IMR-90 (cell line): Measurements from ENCODE around the gene ENDOU. TPM values are rescaled to one million over a fixed set of nuclear protein-coding genes. Genes with fewer than 3 reads are reported as not detected.

Source experiments
- ATAC-seq: fragments of 200-7000 bp; cut with Tn5 transposase; 2 replicates; pipeline ENCODE4 v1.9.1; 2020; ENCODE audit warnings: low read depth, mild to moderate bottlenecking, moderate library complexity
- BruUV-seq: library from RNA; stranded (reverse); fragments of 400-500 nt; replicated peaks from 2 replicates; lab custom pipeline; 2021; lab: Mats Ljungman, UMichigan
- CTCF ChIA-PET: fragments of 300-600 bp; formaldehyde crosslinking; extraction: SDS; loops from one replicate; lab custom pipeline; 2021; ENCODE audit warnings: antibody characterized with exemption; lab: Yijun Ruan, JAX
- POLR2A ChIA-PET: fragments of 300-600 bp; sonication (Branson Sonifier 250); formaldehyde crosslinking; loops from one replicate; lab custom pipeline; 2022; ENCODE audit warnings: antibody characterized with exemption; ENCODE audit not compliant: unreplicated experiment; lab: Charles Lee
- DNase-seq: peaks from one replicate; pipeline ENCODE4 v3.0.0; 2013
- H2AFZ ChIP-seq: replicated peaks from 2 replicates; pipeline ENCODE3; 2013; ENCODE audit warnings: low read length, mild to moderate bottlenecking; ENCODE audit not compliant: poor library complexity
- H2AK5ac ChIP-seq: 2 replicates; pipeline ENCODE4 v1.6.1; 2013; ENCODE audit warnings: low read depth, low read length, inconsistent platforms
- H2AK9ac ChIP-seq: replicated peaks from 2 replicates; pipeline ENCODE3; 2013; ENCODE audit warnings: mild to moderate bottlenecking, low read depth, low read length, moderate library complexity; ENCODE audit not compliant: poor library complexity
- H2BK120ac ChIP-seq: 2 replicates; pipeline ENCODE4 v1.6.1; 2013; ENCODE audit warnings: low read depth, low read length, inconsistent platforms
- H2BK15ac ChIP-seq: 3 replicates; pipeline ENCODE4 v1.6.1; 2013; ENCODE audit warnings: low read depth, low read length, inconsistent platforms
- H2BK20ac ChIP-seq: 2 replicates; pipeline ENCODE4 v1.6.1; 2013; ENCODE audit warnings: low read depth, mild to moderate bottlenecking, inconsistent platforms, low read length, moderate library complexity
- H2BK5ac ChIP-seq: 2 replicates; pipeline ENCODE4 v1.6.1; 2013; ENCODE audit warnings: mild to moderate bottlenecking, low read depth, low read length, inconsistent platforms; ENCODE audit not compliant: poor library complexity, severe bottlenecking
- H3K14ac ChIP-seq: replicated peaks from 2 replicates; pipeline ENCODE4 v1.6.1; 2013; ENCODE audit warnings: low read depth, low read length, inconsistent platforms
- H3K18ac ChIP-seq: 2 replicates; pipeline ENCODE4 v1.6.1; 2013; ENCODE audit warnings: low read depth, low read length, control low read depth
- H3K23ac ChIP-seq: 2 replicates; pipeline ENCODE4 v1.6.1; 2013; ENCODE audit warnings: low read depth, low read length, inconsistent platforms
- H3K27ac ChIP-seq: 2 replicates; pipeline ENCODE4 v1.5.1; 2013; ENCODE audit warnings: mild to moderate bottlenecking, control low read depth, low read length; ENCODE audit not compliant: insufficient read depth
- H3K27me3 ChIP-seq: 2 replicates; pipeline ENCODE4 v1.6.1; 2013; ENCODE audit warnings: low read length; ENCODE audit not compliant: control insufficient read depth, insufficient read depth
- H3K36me3 ChIP-seq: 2 replicates; pipeline ENCODE4 v1.6.1; 2013; ENCODE audit warnings: low read length, mixed read lengths; ENCODE audit not compliant: control insufficient read depth, insufficient read depth
- H3K4ac ChIP-seq: 2 replicates; pipeline ENCODE4 v1.6.1; 2013; ENCODE audit warnings: low read depth, low read length, inconsistent platforms
- H3K4me1 ChIP-seq: 2 replicates; pipeline ENCODE4 v1.6.1; 2013; ENCODE audit warnings: low read length, mixed read lengths; ENCODE audit not compliant: control insufficient read depth, insufficient read depth
- H3K4me2 ChIP-seq: 2 replicates; pipeline ENCODE4 v1.6.1; 2013; ENCODE audit warnings: low read depth, mild to moderate bottlenecking, control low read depth, low read length, moderate library complexity
- H3K4me3 ChIP-seq: 2 replicates; pipeline ENCODE4 v1.5.1; 2013; ENCODE audit warnings: low read depth, mild to moderate bottlenecking, control low read depth, low read length, moderate library complexity; ENCODE audit not compliant: insufficient read depth
- H3K56ac ChIP-seq: 2 replicates; pipeline ENCODE4 v1.6.1; 2013; ENCODE audit warnings: low read length, inconsistent platforms; ENCODE audit not compliant: insufficient read depth; ENCODE audit errors: extremely low read depth
- H3K79me1 ChIP-seq, 2 experiments: 2 replicates each; pipeline ENCODE4 v1.6.1; 2013; ENCODE audit warnings: low read length in 2 of 2, inconsistent platforms in 1 of 2, low read depth in 1 of 2
- H3K9ac ChIP-seq: 2 replicates; pipeline ENCODE4 v1.6.1; 2013; ENCODE audit warnings: low read depth, low read length, control low read depth
- H3K9me1 ChIP-seq: 2 replicates; pipeline ENCODE4 v1.6.1; 2013; ENCODE audit warnings: low read length, inconsistent platforms; ENCODE audit not compliant: insufficient read depth
- H3K9me3 ChIP-seq: 2 replicates; pipeline ENCODE4 v1.6.1; 2013; ENCODE audit warnings: low read length; ENCODE audit not compliant: control insufficient read depth, insufficient read depth
- H4K20me1 ChIP-seq: 2 replicates; pipeline ENCODE4 v1.6.1; 2013; ENCODE audit warnings: low read length, inconsistent platforms; ENCODE audit not compliant: insufficient read depth
- H4K5ac ChIP-seq: 2 replicates; pipeline ENCODE4 v1.6.1; 2013; ENCODE audit warnings: mild to moderate bottlenecking, low read depth, low read length, control low read depth
- H4K8ac ChIP-seq, 2 experiments: 2 replicates each; pipeline ENCODE4 v1.6.1; 2013; ENCODE audit warnings: low read depth in 2 of 2, low read length in 2 of 2, control low read depth in 1 of 2, inconsistent platforms in 1 of 2
- H4K91ac ChIP-seq: 2 replicates; pipeline ENCODE4 v1.6.1; 2013; ENCODE audit warnings: low read depth, low read length, inconsistent platforms; ENCODE audit not compliant: insufficient read depth
- BHLHE40 ChIP-seq: fragments of 150-350 bp; IDR thresholded peaks from 2 replicates; pipeline ENCODE4 v1.6.1; 2016; ENCODE audit warnings: mild to moderate bottlenecking, low read depth, low read length
- CEBPB ChIP-seq: IDR thresholded peaks from 2 replicates; pipeline ENCODE4 v1.6.1; 2012; ENCODE audit warnings: low read depth, low read length, improper control_type of control experiment
- CHD1 ChIP-seq: IDR thresholded peaks from 2 replicates; pipeline ENCODE4 v1.6.1; 2012; ENCODE audit warnings: low read depth, low read length, improper control_type of control experiment
- FOS ChIP-seq: fragments of 150-350 bp; IDR thresholded peaks from 2 replicates; pipeline ENCODE4 v1.6.1; 2016; ENCODE audit warnings: low read depth, low read length
- MAFK ChIP-seq: IDR thresholded peaks from 2 replicates; pipeline ENCODE4 v1.6.1; 2012; ENCODE audit warnings: low read depth, low read length, improper control_type of control experiment
- MAZ ChIP-seq: IDR thresholded peaks from 2 replicates; pipeline ENCODE4 v1.6.1; 2012; ENCODE audit warnings: low read depth, mild to moderate bottlenecking, low read length, improper control_type of control experiment, moderate library complexity, borderline replicate concordance
- MXI1 ChIP-seq: IDR thresholded peaks from 2 replicates; pipeline ENCODE4 v1.6.1; 2012; ENCODE audit warnings: low read depth, mild to moderate bottlenecking, low read length, moderate library complexity, borderline replicate concordance
- NFE2L2 ChIP-seq: fragments of 150-350 bp; IDR thresholded peaks from 2 replicates; pipeline ENCODE4 v1.6.1; 2016; ENCODE audit warnings: low read depth, mild to moderate bottlenecking, low read length
- POLR2A ChIP-seq: IDR thresholded peaks from 2 replicates; pipeline ENCODE4 v1.6.1; 2012; ENCODE audit warnings: mild to moderate bottlenecking, low read depth, low read length
- RAD21 ChIP-seq: IDR thresholded peaks from 2 replicates; pipeline ENCODE4 v1.6.1; 2012; ENCODE audit warnings: low read length, improper control_type of control experiment
- RCOR1 ChIP-seq: IDR thresholded peaks from 2 replicates; pipeline ENCODE4 v1.6.1; 2012; ENCODE audit warnings: mild to moderate bottlenecking, low read length, improper control_type of control experiment; ENCODE audit not compliant: insufficient replicate concordance
- RFX5 ChIP-seq: IDR thresholded peaks from 2 replicates; pipeline ENCODE4 v1.8.0; 2012; ENCODE audit warnings: low read depth, mild to moderate bottlenecking, low read length, moderate library complexity
- SMC3 ChIP-seq: fragments of 150-350 bp; IDR thresholded peaks from 2 replicates; pipeline ENCODE4 v1.6.1; 2016; ENCODE audit warnings: low read depth, mild to moderate bottlenecking, antibody characterized with exemption, low read length, moderate library complexity
- WGBS, 2 experiments: methylation state at CpG; one replicate each; pipeline versions ENCODE4 v1.1.5 to v1.1.7; 2013; ENCODE audit warnings: missing lambda C conversion rate in 2 of 2; ENCODE audit not compliant: insufficient read length in 1 of 2; ENCODE audit errors: extremely low coverage in 2 of 2; 5-methylcytosine and 5-hydroxymethylcytosine counted together
- dilution Hi-C: fragments of 300-500 bp; cut with HindIII; formaldehyde crosslinking; loops from one replicate; pipeline ENCODE4 v1.14.3; 2018; ENCODE audit warnings: low sequenced_read_pairs; ENCODE audit not compliant: unreplicated experiment
- in situ Hi-C: fragments of 300-500 bp; cut with MboI; formaldehyde crosslinking; loops from 3 replicates; pipeline ENCODE4 v1.14.3; 2019; ENCODE audit warnings: low sequenced_read_pairs, inconsistent platforms, mixed read lengths
- intact Hi-C: fragments of 100-400 bp; cut with micrococcal nuclease; formaldehyde crosslinking; loops from 2 replicates; pipeline ENCODE4 v1.10.0; 2022
- polyA plus RNA-seq, 3 experiments: library from polyadenylated mRNA; depleted of rRNA; stranded (reverse); fragments of >200 nt; gene quantifications; 2 replicates each; pipeline ENCODE4 v1.2.3, GENCODE V29; 2012; ENCODE audit warnings: low replicate concordance in 1 of 3
- total RNA-seq: library from RNA; depleted of rRNA; stranded (reverse); fragments of >200 nt; gene quantifications from 2 replicates; pipeline ENCODE4 v1.2.3, GENCODE V29; 2012
- TF ChIP-seq, protein P1 (sequence below): conservative IDR thresholded peaks from 2 replicates; pipeline ENCODE4 v1.5.1; 2012; ENCODE audit warnings: mild to moderate bottlenecking, low read depth, low read length, improper control_type of control experiment
- TF ChIP-seq, protein P2 (sequence below): fragments of 150-350 bp; IDR thresholded peaks from 2 replicates; pipeline ENCODE4 v1.6.1; 2016; ENCODE audit warnings: low read depth, mild to moderate bottlenecking, low read length, moderate library complexity, borderline replicate concordance
- TF ChIP-seq, protein P3 (sequence below): fragments of 150-350 bp; IDR thresholded peaks from 2 replicates; pipeline ENCODE4 v1.6.1; 2017; ENCODE audit warnings: mild to moderate bottlenecking, antibody characterized with exemption, low read length, low read depth

Gene ENDOU
- total and polyA plus RNA-seq, 2 of the 4 experiments (the other 2 are of a cell fraction): under 0.01 to 0.09 TPM

DNA sequence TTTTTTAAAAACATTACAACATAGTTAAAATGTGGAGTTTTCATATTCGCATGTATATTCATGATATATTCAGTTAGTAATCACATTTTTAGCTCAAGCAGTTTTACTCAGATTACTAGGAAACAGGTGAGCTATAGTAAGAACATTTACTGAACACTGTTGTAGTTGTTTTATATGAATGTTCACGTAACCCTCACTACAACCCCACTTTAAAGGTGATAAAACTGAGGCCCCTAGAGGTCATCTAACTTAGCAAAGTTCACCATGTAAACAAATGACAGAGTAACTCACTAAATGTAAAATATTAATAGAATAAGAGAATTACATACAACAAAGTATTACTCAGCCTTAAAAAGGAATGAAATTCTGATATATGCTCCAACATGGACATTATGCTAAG is 45.5 kb downstream of the ENDOU start:
- H3K79me1 ChIP-seq: no peaks in the 10 kb centered on the region
- no peak overlapping the region for H2AK9ac ChIP-seq
- no peak overlapping the region for H3K23ac ChIP-seq
- no peaks in the 10 kb centered on the region for H3K4me1 ChIP-seq
- in situ Hi-C loops (loop anchor here (10.0 to 25.0 kb wide), 2 partner anchors 645 to 1342 kb away; no protein-coding TSS in a partner anchor), intact Hi-C loops (loop anchor here (10.0 kb wide), 1 partner anchor 375 kb away; no protein-coding TSS in a partner anchor), dilution Hi-C loops (no loop called here)
- CTCF ChIA-PET: no interaction called here
- H4K5ac ChIP-seq: no peak overlapping the region
- no peak overlapping the region for H3K4ac ChIP-seq
- no peak overlapping the region for H2BK15ac ChIP-seq
- H4K91ac ChIP-seq: no peak overlapping the region
- no peaks in the 10 kb centered on the region for H3K27me3 ChIP-seq
- no peak overlapping the region for H3K4me2 ChIP-seq
- ATAC-seq (no peak), DNase-seq (no peak)
- H3K14ac ChIP-seq: no peak overlapping the region
- H3K9ac ChIP-seq: no peak overlapping the region
- H2BK5ac ChIP-seq: no peak overlapping the region
- H3K9me1 ChIP-seq: no peaks in the 10 kb centered on the region
- WGBS, 2 experiments: no CpG with 5 or more reads among the region's 2 CpGs
- 0 out of 2 replicates have a peak, but pooled peaks cover 1% of the 10 kb centered on the region for H3K36me3 ChIP-seq
- H3K18ac ChIP-seq: no peak overlapping the region
- no peak overlapping the region for H3K56ac ChIP-seq
- H4K8ac ChIP-seq: no peak overlapping the region
- H2AFZ ChIP-seq: no peak overlapping the region
- no peak overlapping the region for H2AK5ac ChIP-seq
- TF ChIP-seq CEBPB (no peak), MXI1 (no peak), POLR2A (no peak), RCOR1 (no peak), CHD1 (no peak), RAD21 (no peak), NFE2L2 (no peak), BHLHE40 (no peak), SMC3 (no peak), MAZ (no peak), RFX5 (no peak), MAFK (no peak), FOS (no peak)
- TF ChIP-seq, protein P1, sequence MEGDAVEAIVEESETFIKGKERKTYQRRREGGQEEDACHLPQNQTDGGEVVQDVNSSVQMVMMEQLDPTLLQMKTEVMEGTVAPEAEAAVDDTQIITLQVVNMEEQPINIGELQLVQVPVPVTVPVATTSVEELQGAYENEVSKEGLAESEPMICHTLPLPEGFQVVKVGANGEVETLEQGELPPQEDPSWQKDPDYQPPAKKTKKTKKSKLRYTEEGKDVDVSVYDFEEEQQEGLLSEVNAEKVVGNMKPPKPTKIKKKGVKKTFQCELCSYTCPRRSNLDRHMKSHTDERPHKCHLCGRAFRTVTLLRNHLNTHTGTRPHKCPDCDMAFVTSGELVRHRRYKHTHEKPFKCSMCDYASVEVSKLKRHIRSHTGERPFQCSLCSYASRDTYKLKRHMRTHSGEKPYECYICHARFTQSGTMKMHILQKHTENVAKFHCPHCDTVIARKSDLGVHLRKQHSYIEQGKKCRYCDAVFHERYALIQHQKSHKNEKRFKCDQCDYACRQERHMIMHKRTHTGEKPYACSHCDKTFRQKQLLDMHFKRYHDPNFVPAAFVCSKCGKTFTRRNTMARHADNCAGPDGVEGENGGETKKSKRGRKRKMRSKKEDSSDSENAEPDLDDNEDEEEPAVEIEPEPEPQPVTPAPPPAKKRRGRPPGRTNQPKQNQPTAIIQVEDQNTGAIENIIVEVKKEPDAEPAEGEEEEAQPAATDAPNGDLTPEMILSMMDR: no peak
- TF ChIP-seq, protein P2, sequence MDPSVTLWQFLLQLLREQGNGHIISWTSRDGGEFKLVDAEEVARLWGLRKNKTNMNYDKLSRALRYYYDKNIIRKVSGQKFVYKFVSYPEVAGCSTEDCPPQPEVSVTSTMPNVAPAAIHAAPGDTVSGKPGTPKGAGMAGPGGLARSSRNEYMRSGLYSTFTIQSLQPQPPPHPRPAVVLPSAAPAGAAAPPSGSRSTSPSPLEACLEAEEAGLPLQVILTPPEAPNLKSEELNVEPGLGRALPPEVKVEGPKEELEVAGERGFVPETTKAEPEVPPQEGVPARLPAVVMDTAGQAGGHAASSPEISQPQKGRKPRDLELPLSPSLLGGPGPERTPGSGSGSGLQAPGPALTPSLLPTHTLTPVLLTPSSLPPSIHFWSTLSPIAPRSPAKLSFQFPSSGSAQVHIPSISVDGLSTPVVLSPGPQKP: no peak
- TF ChIP-seq, protein P3, sequence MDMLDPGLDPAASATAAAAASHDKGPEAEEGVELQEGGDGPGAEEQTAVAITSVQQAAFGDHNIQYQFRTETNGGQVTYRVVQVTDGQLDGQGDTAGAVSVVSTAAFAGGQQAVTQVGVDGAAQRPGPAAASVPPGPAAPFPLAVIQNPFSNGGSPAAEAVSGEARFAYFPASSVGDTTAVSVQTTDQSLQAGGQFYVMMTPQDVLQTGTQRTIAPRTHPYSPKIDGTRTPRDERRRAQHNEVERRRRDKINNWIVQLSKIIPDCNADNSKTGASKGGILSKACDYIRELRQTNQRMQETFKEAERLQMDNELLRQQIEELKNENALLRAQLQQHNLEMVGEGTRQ: no peak
- no peak overlapping the region for H2BK20ac ChIP-seq
- no peak overlapping the region for H2BK120ac ChIP-seq
- POLR2A ChIA-PET: no interaction called here
- no peak overlapping the region for H3K4me3 ChIP-seq
- H3K9me3 ChIP-seq: no peaks in the 10 kb centered on the region
- no peaks in the 10 kb centered on the region for H4K20me1 ChIP-seq
- H3K27ac ChIP-seq: no peak overlapping the region
- BruUV-seq: no TSS peak
